GM12878 (cell line): ENCODE data around the gene RPS15A.

Experiments
- BACH1 ChIP-seq: fragments of 450-650 bp; IDR thresholded peaks from 2 replicates; pipeline ENCODE4 v1.6.1; 2017; ENCODE audit warnings: mild to moderate bottlenecking, borderline replicate concordance
- BRCA1 ChIP-seq: IDR thresholded peaks from 2 replicates; pipeline ENCODE4 v1.6.1; 2011; ENCODE audit warnings: low read depth, low read length, improper control_type of control experiment
- E4F1 ChIP-seq: fragments of 450-650 bp; IDR thresholded peaks from 2 replicates; pipeline ENCODE4 v1.6.1; 2018; ENCODE audit warnings: borderline replicate concordance, mild to moderate bottlenecking; ENCODE audit not compliant: partially characterized antibody
- NRF1 ChIP-seq: conservative IDR thresholded peaks from 2 replicates; pipeline ENCODE4 v1.6.1; 2011; ENCODE audit warnings: mild to moderate bottlenecking, low read depth, low read length, improper control_type of control experiment
- POLR2AphosphoS5 ChIP-seq: IDR thresholded peaks from 2 replicates; pipeline ENCODE4 v1.6.1; 2011; ENCODE audit warnings: mild to moderate bottlenecking, low read length, inconsistent platforms
- TAF1 ChIP-seq: IDR thresholded peaks from 2 replicates; pipeline ENCODE4 v1.6.1; 2011; ENCODE audit warnings: mild to moderate bottlenecking, low read depth, low read length, borderline replicate concordance
- TF ChIP-seq, protein P1 (sequence below), 3 experiments: IDR thresholded peaks in 2 of 3; conservative IDR thresholded peaks in 1 of 3; 2 replicates each; pipeline ENCODE4 v1.5.1; 2011; ENCODE audit warnings: low read depth in 3 of 3, low read length in 3 of 3, mild to moderate bottlenecking in 3 of 3, control low read depth in 2 of 3, moderate library complexity in 2 of 3, inconsistent platforms in 1 of 3, mixed read lengths in 1 of 3; ENCODE audit not compliant: control insufficient read depth in 2 of 3, insufficient read depth in 1 of 3; ENCODE audit errors: extremely low read depth in 1 of 3
- TF ChIP-seq, protein P2 (sequence below): IDR thresholded peaks from 2 replicates; pipeline ENCODE4 v1.6.1; 2011; ENCODE audit warnings: low read depth, mild to moderate bottlenecking, low read length, moderate library complexity, borderline replicate concordance; ENCODE audit errors: extremely low read depth
- TF ChIP-seq, protein P3 (sequence below): IDR thresholded peaks from 2 replicates; pipeline ENCODE4 v1.6.1; 2012; ENCODE audit warnings: low read length, inconsistent platforms

DNA sequence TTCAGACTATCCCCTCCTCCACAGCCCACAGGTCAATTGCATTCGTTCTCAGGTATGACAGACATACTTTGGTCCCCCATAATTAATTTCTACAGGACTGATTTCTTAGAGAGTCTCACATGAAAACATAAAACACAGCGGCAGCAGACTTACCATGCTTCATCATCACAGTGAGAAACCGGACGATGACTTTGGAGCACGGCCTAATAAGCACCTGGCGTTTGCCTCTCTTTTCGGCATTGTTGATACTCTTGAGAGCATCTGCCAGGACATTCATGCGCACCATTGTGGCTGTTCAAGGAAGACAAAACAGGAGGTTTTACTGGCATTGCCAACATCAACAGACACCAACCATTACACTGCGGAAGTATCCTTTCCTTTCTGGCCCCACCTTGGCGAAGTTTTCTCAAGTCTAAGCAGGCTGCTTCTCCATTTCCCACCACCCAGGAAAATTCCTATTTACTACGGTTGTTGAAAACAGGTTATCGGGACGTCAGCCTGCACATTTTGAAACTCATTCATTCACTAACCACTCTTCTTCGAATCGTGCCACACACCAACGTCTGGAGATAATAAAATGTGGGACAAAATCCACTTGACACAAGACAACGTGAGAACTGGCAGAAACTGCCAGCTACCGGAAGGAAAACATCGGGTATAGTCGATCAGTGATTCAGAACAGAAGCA, 1.2 kb downstream of the RPS15A start:
- no peak for TF ChIP-seq BACH1
- no peak for TF ChIP-seq TAF1
- TF ChIP-seq, protein P1, sequence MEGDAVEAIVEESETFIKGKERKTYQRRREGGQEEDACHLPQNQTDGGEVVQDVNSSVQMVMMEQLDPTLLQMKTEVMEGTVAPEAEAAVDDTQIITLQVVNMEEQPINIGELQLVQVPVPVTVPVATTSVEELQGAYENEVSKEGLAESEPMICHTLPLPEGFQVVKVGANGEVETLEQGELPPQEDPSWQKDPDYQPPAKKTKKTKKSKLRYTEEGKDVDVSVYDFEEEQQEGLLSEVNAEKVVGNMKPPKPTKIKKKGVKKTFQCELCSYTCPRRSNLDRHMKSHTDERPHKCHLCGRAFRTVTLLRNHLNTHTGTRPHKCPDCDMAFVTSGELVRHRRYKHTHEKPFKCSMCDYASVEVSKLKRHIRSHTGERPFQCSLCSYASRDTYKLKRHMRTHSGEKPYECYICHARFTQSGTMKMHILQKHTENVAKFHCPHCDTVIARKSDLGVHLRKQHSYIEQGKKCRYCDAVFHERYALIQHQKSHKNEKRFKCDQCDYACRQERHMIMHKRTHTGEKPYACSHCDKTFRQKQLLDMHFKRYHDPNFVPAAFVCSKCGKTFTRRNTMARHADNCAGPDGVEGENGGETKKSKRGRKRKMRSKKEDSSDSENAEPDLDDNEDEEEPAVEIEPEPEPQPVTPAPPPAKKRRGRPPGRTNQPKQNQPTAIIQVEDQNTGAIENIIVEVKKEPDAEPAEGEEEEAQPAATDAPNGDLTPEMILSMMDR (IDR thresholded peaks at IDR 0.05 in 2 of 3, conservative IDR thresholded peaks at IDR 0.05 in 1 of 3; ENCODE audit: control insufficient read depth in 2 of 3, extremely low read depth in 1 of 3, insufficient read depth in 1 of 3, low read depth in 3 of 3, low read length in 3 of 3), result no peak
- TF ChIP-seq, protein P2, sequence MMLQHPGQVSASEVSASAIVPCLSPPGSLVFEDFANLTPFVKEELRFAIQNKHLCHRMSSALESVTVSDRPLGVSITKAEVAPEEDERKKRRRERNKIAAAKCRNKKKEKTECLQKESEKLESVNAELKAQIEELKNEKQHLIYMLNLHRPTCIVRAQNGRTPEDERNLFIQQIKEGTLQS, result no peak
- TF ChIP-seq NRF1, result no peak
- TF ChIP-seq POLR2AphosphoS5, result peak; percentile 43; the same call in 1 of the 2 replicates
- TF ChIP-seq E4F1, result no peak
- TF ChIP-seq BRCA1, result no peak
- TF ChIP-seq, protein P3, sequence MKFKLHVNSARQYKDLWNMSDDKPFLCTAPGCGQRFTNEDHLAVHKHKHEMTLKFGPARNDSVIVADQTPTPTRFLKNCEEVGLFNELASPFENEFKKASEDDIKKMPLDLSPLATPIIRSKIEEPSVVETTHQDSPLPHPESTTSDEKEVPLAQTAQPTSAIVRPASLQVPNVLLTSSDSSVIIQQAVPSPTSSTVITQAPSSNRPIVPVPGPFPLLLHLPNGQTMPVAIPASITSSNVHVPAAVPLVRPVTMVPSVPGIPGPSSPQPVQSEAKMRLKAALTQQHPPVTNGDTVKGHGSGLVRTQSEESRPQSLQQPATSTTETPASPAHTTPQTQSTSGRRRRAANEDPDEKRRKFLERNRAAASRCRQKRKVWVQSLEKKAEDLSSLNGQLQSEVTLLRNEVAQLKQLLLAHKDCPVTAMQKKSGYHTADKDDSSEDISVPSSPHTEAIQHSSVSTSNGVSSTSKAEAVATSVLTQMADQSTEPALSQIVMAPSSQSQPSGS, result no peak
